ENCODE data around the gene ST6GALNAC3.
"Not testable (repeated sequence)": the region's sequence is repeated elsewhere in the genome, so short reads cannot be mapped to it uniquely, and the experiment has no call there.

The ST6GALNAC3 gene

GRCh38 chr1:76038287-76039004, 36.1 kb upstream of the ST6GALNAC3 start:
- H3K27ac ChIP-seq: no peak overlapping the region
- TF ChIP-seq ZFX (IDR thresholded peaks at IDR 0.05; ENCODE audit: borderline replicate concordance): no peak
- TF ChIP-seq, protein P1, sequence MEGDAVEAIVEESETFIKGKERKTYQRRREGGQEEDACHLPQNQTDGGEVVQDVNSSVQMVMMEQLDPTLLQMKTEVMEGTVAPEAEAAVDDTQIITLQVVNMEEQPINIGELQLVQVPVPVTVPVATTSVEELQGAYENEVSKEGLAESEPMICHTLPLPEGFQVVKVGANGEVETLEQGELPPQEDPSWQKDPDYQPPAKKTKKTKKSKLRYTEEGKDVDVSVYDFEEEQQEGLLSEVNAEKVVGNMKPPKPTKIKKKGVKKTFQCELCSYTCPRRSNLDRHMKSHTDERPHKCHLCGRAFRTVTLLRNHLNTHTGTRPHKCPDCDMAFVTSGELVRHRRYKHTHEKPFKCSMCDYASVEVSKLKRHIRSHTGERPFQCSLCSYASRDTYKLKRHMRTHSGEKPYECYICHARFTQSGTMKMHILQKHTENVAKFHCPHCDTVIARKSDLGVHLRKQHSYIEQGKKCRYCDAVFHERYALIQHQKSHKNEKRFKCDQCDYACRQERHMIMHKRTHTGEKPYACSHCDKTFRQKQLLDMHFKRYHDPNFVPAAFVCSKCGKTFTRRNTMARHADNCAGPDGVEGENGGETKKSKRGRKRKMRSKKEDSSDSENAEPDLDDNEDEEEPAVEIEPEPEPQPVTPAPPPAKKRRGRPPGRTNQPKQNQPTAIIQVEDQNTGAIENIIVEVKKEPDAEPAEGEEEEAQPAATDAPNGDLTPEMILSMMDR (IDR thresholded peaks at IDR 0.05): no peak

- H3K27ac ChIP-seq: no peak overlapping the region
- TF ChIP-seq, protein P1 (IDR thresholded peaks at IDR 0.05): no peak
- no peak for TF ChIP-seq ZFX (IDR thresholded peaks at IDR 0.05; ENCODE audit: borderline replicate concordance)
Observed at GRCh38 chr1:76046149-76046548, 28.4 kb upstream of the ST6GALNAC3 start.

GRCh38 chr1:76048219-76048618, 26.3 kb upstream of the ST6GALNAC3 start:
- H3K27ac ChIP-seq: no peak overlapping the region
- TF ChIP-seq ZFX (IDR thresholded peaks at IDR 0.05; ENCODE audit: borderline replicate concordance): no peak
- TF ChIP-seq, protein P1 (IDR thresholded peaks at IDR 0.05): no peak

DNA sequence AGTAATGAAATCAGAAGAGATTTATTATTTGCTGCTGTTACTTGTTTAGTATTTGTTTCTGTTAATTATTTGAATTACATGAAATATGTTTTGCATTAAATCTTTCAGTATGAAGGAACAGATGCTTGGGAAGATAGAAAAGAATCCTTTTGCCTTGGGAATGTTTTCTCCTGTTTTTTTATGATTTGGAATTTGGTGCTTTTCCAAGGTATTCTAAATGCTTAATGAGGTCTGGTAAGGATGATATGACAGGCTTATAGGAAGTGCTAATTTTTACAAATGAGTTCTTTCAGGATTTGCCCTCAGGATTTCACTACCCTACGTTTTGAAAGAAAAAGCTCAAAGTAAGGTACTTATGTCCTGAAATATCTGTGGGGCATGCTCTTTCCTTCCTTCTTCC, 25.6 kb upstream of the ST6GALNAC3 start:
- TF ChIP-seq, protein P1 (IDR thresholded peaks at IDR 0.05): no peak
- TF ChIP-seq ZFX (IDR thresholded peaks at IDR 0.05; ENCODE audit: borderline replicate concordance): no peak

GRCh38 chr1:76049498-76049897, 25.0 kb upstream of the ST6GALNAC3 start:
- no peak overlapping the region for H3K27ac ChIP-seq
- TF ChIP-seq ZFX (IDR thresholded peaks at IDR 0.05; ENCODE audit: borderline replicate concordance): no peak
- TF ChIP-seq, protein P1 (IDR thresholded peaks at IDR 0.05): no peak

More for the DNA sequence above, 25.6 kb upstream of the ST6GALNAC3 start:
- no peak overlapping the region for H3K27ac ChIP-seq

- not testable (repeated sequence) for H3K27ac ChIP-seq
Observed at GRCh38 chr1:76050073-76050472, 24.5 kb upstream of the ST6GALNAC3 start.

GRCh38 chr1:76053021-76053420, 21.5 kb upstream of the ST6GALNAC3 start:
- no peak overlapping the region for H3K27ac ChIP-seq
- TF ChIP-seq, protein P1 (IDR thresholded peaks at IDR 0.05): no peak
- no peak for TF ChIP-seq ZFX (IDR thresholded peaks at IDR 0.05; ENCODE audit: borderline replicate concordance)

DNA sequence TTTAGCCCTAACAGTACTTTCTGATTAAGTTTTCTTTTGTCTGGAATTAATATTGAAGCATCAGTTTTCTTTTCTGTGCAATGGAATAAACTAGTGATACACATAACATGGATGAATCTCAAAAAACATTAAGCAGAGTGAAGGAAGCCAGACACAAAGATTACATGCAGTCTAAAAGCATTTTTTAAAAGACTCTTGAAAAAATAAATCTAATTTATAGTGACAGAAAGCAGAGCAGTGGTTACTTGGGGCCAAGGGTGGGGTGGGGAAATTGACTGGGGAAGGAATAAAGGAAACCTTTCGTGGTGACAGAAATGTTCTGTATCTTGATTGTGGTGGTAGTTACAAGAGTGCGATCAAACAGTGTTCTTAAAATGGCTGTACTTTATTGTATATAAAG, 20.2 kb upstream of the ST6GALNAC3 start:
- H3K27ac ChIP-seq: no peak overlapping the region
- TF ChIP-seq, protein P1 (IDR thresholded peaks at IDR 0.05): no peak
- no peak for TF ChIP-seq ZFX (IDR thresholded peaks at IDR 0.05; ENCODE audit: borderline replicate concordance)

Measured in 22Rv1 (cell line).